CD4-positive, alpha-beta memory T cell (primary cell): ENCODE results near the gene C8G. TPM values are rescaled to one million over a fixed set of nuclear protein-coding genes. Genes with fewer than 3 reads are reported as not detected.

Experiments
- CTCF ChIA-PET: fragments of 350-600 bp; sonication (Branson Sonifier 250); formaldehyde crosslinking; loops from one replicate; lab custom pipeline; 2021; ENCODE audit warnings: inconsistent platforms; ENCODE audit not compliant: partially characterized antibody; lab: Charles Lee
- POLR2A ChIA-PET: fragments of 350-600 bp; sonication (Branson Sonifier 250); formaldehyde crosslinking; loops from one replicate; lab custom pipeline; 2021; ENCODE audit not compliant: partially characterized antibody; lab: Charles Lee
- DNase-seq, 5 donors: peaks; one replicate each; pipeline versions ENCODE4 v3.0.0 to v3.0.0-alpha.2; 2020 to 2022; ENCODE audit warnings: mixed read lengths in 1 of 5
- H3K27ac ChIP-seq: one replicate; pipeline ENCODE4 v1.7.0; 2013; ENCODE audit warnings: low read depth, low read length
- H3K27me3 ChIP-seq: 2 replicates; pipeline ENCODE4 v1.7.0; 2013; ENCODE audit warnings: mild to moderate bottlenecking, low read length, moderate library complexity; ENCODE audit not compliant: insufficient read depth
- H3K36me3 ChIP-seq: 2 replicates; pipeline ENCODE4 v1.7.0; 2013; ENCODE audit warnings: mild to moderate bottlenecking, low read length, moderate library complexity; ENCODE audit not compliant: insufficient read depth
- H3K4me1 ChIP-seq: 2 replicates; pipeline ENCODE4 v1.7.0; 2013; ENCODE audit warnings: mild to moderate bottlenecking, low read length, moderate library complexity; ENCODE audit not compliant: insufficient read depth
- H3K4me3 ChIP-seq, 2 donors: one replicate each; pipeline ENCODE4 v1.7.0; 2013; ENCODE audit warnings: low read length in 2 of 2, mild to moderate bottlenecking in 1 of 2
- H3K9me3 ChIP-seq, 2 donors: one replicate each; pipeline ENCODE4 v1.7.0; 2013; ENCODE audit warnings: low read length in 2 of 2, control low read depth in 1 of 2; ENCODE audit not compliant: control insufficient read depth in 1 of 2
- H3K27ac Mint-ChIP-seq, 7 donors: one replicate each; pipeline ENCODE4 v1.8.0; 2020 to 2021; ENCODE audit warnings: mixed read lengths in 7 of 7, mild to moderate bottlenecking in 6 of 7, inconsistent platforms in 3 of 7, moderate library complexity in 3 of 7
- H3K27me3 Mint-ChIP-seq, 2 donors: one replicate each; pipeline ENCODE4 v1.8.0; 2020 to 2021; ENCODE audit warnings: mixed read lengths in 2 of 2
- H3K36me3 Mint-ChIP-seq, 2 donors: one replicate each; pipeline ENCODE4 v1.8.0; 2020 to 2021; ENCODE audit warnings: mixed read lengths in 2 of 2, inconsistent platforms in 1 of 2, mild to moderate bottlenecking in 1 of 2
- H3K4me1 Mint-ChIP-seq, 4 donors: one replicate each; pipeline ENCODE4 v1.8.0; 2020 to 2021; ENCODE audit warnings: mixed read lengths in 4 of 4, mild to moderate bottlenecking in 1 of 4
- H3K4me3 Mint-ChIP-seq, 8 donors: one replicate each; pipeline ENCODE4 v1.8.0; 2020 to 2021; ENCODE audit warnings: mixed read lengths in 8 of 8, mild to moderate bottlenecking in 7 of 8, moderate library complexity in 6 of 8, inconsistent platforms in 3 of 8
- H3K9me3 Mint-ChIP-seq, 8 donors: one replicate each; pipeline ENCODE4 v1.8.0; 2020 to 2021; ENCODE audit warnings: mixed read lengths in 8 of 8, mild to moderate bottlenecking in 5 of 8, inconsistent platforms in 3 of 8, moderate library complexity in 1 of 8
- intact Hi-C: fragments of 100-400 bp; cut with micrococcal nuclease; formaldehyde crosslinking; loops from one replicate; pipeline ENCODE4 v1.15.1; 2023
- polyA plus RNA-seq, 2 donors: library from polyadenylated mRNA; unstranded; fragments of 300-500 nt; fragmentation: Illumina TruSeq; gene quantifications; one replicate each; pipeline ENCODE4 v1.2.3, GENCODE V29; 2021
- total RNA-seq, 2 experiments: library from RNA; stranded (reverse); gene quantifications; one replicate each; pipeline ENCODE4 v1.2.3, GENCODE V29; 2021

Gene C8G
- total and polyA plus RNA-seq, 4 experiments from 2014 or later = 0.60 to 2.2 (median 2.2) TPM; not detected in 1

GRCh38 chr9:136926154-136926704 lies 18.8 kb upstream of the C8G start:
- H3K36me3 ChIP-seq = peaks cover 32% of the 10 kb centered on the region

GRCh38 chr9:136926749-136927148 lies 18.3 kb upstream of the C8G start:
- Mint-ChIP-seq H3K4me3 (no peak overlapping the region), H3K27ac (no peak overlapping the region), H3K4me1 (peaks cover 0 to 10% (median 5%) of the 10 kb centered on the region in 4 donors), H3K27me3 (no peaks in the 10 kb centered on the region), H3K9me3 (no peaks in the 10 kb centered on the region), H3K36me3 (peaks cover 7 to 31% of the 10 kb centered on the region in 2 donors)
- no peaks in the 10 kb centered on the region for H3K9me3 ChIP-seq
- intact Hi-C loops = no loop called here
- POLR2A ChIA-PET = no interaction called here
- no peaks in the 10 kb centered on the region for H3K4me1 ChIP-seq
- H3K4me3 ChIP-seq = no peak overlapping the region
- CTCF ChIA-PET = interaction anchor here (1.0 to 1.4 kb wide), 3 partner anchors 24 to 84 kb away, joined by 3 to 4 read pairs (median 3); partner anchors contain the start of gene AJM1
- H3K36me3 ChIP-seq = peaks cover 28% of the 10 kb centered on the region
- H3K27ac ChIP-seq = no peak overlapping the region
- no peak for DNase-seq
- no peaks in the 10 kb centered on the region for H3K27me3 ChIP-seq

More at GRCh38 chr9:136926154-136926704, 18.8 kb upstream of the C8G start:
- Histone ChIP-seq H3K9me3 (no peaks in the 10 kb centered on the region), H3K27ac (no peak overlapping the region), H3K4me1 (no peaks in the 10 kb centered on the region), H3K27me3 (no peaks in the 10 kb centered on the region), H3K4me3 (no peak overlapping the region)
- no peak for DNase-seq
- peaks cover 7 to 31% of the 10 kb centered on the region in 2 donors for H3K36me3 Mint-ChIP-seq
- CTCF ChIA-PET = interaction anchor here (1.0 to 1.4 kb wide), 3 partner anchors 23 to 84 kb away, joined by 3 to 4 read pairs (median 3); partner anchors contain the start of gene AJM1
- no peak overlapping the region for H3K4me3 Mint-ChIP-seq
- H3K27ac Mint-ChIP-seq = no peak overlapping the region
- peaks cover 0 to 10% (median 5%) of the 10 kb centered on the region in 4 donors for H3K4me1 Mint-ChIP-seq
- no peaks in the 10 kb centered on the region for H3K9me3 Mint-ChIP-seq
- POLR2A ChIA-PET = no interaction called here
- no peaks in the 10 kb centered on the region for H3K27me3 Mint-ChIP-seq
- intact Hi-C loops = no loop called here

- Mint-ChIP-seq H3K4me1 (peaks cover 0 to 10% (median 3%) of the 10 kb centered on the region in 4 donors), H3K27ac (peak overlapping the region in 3 of 7 donors; percentile 27 to 88 (median 48)), H3K9me3 (no peaks in the 10 kb centered on the region), H3K36me3 (peaks cover 7 to 26% of the 10 kb centered on the region in 2 donors), H3K4me3 (no peak overlapping the region), H3K27me3 (no peaks in the 10 kb centered on the region)
- ChIA-PET POLR2A (no interaction called here), CTCF (interaction anchor here (1.1 to 1.4 kb wide), 2 partner anchors 25 to 30 kb away, joined by 3 read pairs; no protein-coding TSS in a partner anchor)
- Histone ChIP-seq H3K4me3 (no peak overlapping the region), H3K4me1 (no peaks in the 10 kb centered on the region), H3K27ac (no peak overlapping the region), H3K27me3 (no peaks in the 10 kb centered on the region), H3K9me3 (no peaks in the 10 kb centered on the region), H3K36me3 (peaks cover 22% of the 10 kb centered on the region)
- intact Hi-C loops = no loop called here
- no peak for DNase-seq
Observed at GRCh38 chr9:136927343-136928271, 17.4 kb upstream of the C8G start.

- Mint-ChIP-seq H3K4me1 (peaks cover 0 to 6% (median 4%) of the 10 kb centered on the region in 4 donors), H3K27me3 (no peaks in the 10 kb centered on the region), H3K9me3 (no peaks in the 10 kb centered on the region), H3K36me3 (peaks cover 0 to 22% of the 10 kb centered on the region in 2 donors), H3K27ac (peak overlapping the region in 3 of 7 donors; percentile 38 to 71 (median 52)), H3K4me3 (no peak overlapping the region)
- H3K27ac ChIP-seq = no peak overlapping the region
- intact Hi-C loops = no loop called here
- CTCF ChIA-PET = interaction anchor here (0.7 kb wide), 1 partner anchor 9 kb away, joined by 3 read pairs; no protein-coding TSS in a partner anchor
- H3K27me3 ChIP-seq = no peaks in the 10 kb centered on the region
- DNase-seq = no peak
- POLR2A ChIA-PET = interaction anchor here (1.7 kb wide), 1 partner anchor 10 kb away, joined by 5 read pairs; no protein-coding TSS in a partner anchor
- no peaks in the 10 kb centered on the region for H3K4me1 ChIP-seq
- no peaks in the 10 kb centered on the region for H3K9me3 ChIP-seq
- H3K36me3 ChIP-seq = peaks cover 22% of the 10 kb centered on the region
- H3K4me3 ChIP-seq = no peak overlapping the region
Observed at GRCh38 chr9:136928591-136928990, 16.5 kb upstream of the C8G start.

- peak overlapping the region in 2 of 7 donors; percentile 48 to 60 for H3K27ac Mint-ChIP-seq
- ChIA-PET POLR2A (interaction anchor here (1.7 kb wide), 1 partner anchor 9 kb away, joined by 5 read pairs; no protein-coding TSS in a partner anchor), CTCF (no interaction called here)
- H3K27me3 ChIP-seq = no peaks in the 10 kb centered on the region
- no peaks in the 10 kb centered on the region for H3K4me1 ChIP-seq
- intact Hi-C loops = no loop called here
- peaks cover 3 to 14% of the 10 kb centered on the region in 2 donors for H3K36me3 Mint-ChIP-seq
- H3K27ac ChIP-seq = no peak overlapping the region
- H3K4me3 ChIP-seq = no peak overlapping the region
- no peaks in the 10 kb centered on the region for H3K9me3 Mint-ChIP-seq
- no peaks in the 10 kb centered on the region for H3K27me3 Mint-ChIP-seq
- no peaks in the 10 kb centered on the region for H3K9me3 ChIP-seq
- peaks cover 20% of the 10 kb centered on the region for H3K36me3 ChIP-seq
- peaks cover 0 to 6% (median 4%) of the 10 kb centered on the region in 4 donors for H3K4me1 Mint-ChIP-seq
- DNase-seq = no peak
- H3K4me3 Mint-ChIP-seq = no peak overlapping the region
Observed at GRCh38 chr9:136930014-136930413, 15.0 kb upstream of the C8G start.

- peaks cover 8% of the 10 kb centered on the region for H3K36me3 ChIP-seq
- H3K4me3 ChIP-seq = no peak overlapping the region
- no peaks in the 10 kb centered on the region for H3K27me3 ChIP-seq
- Mint-ChIP-seq H3K27me3 (no peaks in the 10 kb centered on the region), H3K9me3 (no peaks in the 10 kb centered on the region), H3K4me3 (no peak overlapping the region), H3K27ac (peak overlapping the region in 2 of 7 donors; percentile 14 to 65), H3K4me1 (peaks cover 0 to 6% (median 4%) of the 10 kb centered on the region in 4 donors), H3K36me3 (peaks cover 3 to 12% of the 10 kb centered on the region in 2 donors)
- ChIA-PET POLR2A (no interaction called here), CTCF (interaction anchor here (0.9 kb wide), 1 partner anchor 103 kb away, joined by 3 read pairs; no protein-coding TSS in a partner anchor)
- DNase-seq = no peak
- no peaks in the 10 kb centered on the region for H3K9me3 ChIP-seq
- no peaks in the 10 kb centered on the region for H3K4me1 ChIP-seq
- no peak overlapping the region for H3K27ac ChIP-seq
- intact Hi-C loops = no loop called here
Observed at GRCh38 chr9:136931611-136932130, 13.4 kb upstream of the C8G start.
